ENCODE data around the gene TTBK1. TPM values are rescaled to one million over a fixed set of nuclear protein-coding genes. Genes with fewer than 3 reads are reported as not detected.

The TTBK1 gene
- total RNA-seq, 1 donor from 2014 or later, result 0.09 TPM

DNA sequence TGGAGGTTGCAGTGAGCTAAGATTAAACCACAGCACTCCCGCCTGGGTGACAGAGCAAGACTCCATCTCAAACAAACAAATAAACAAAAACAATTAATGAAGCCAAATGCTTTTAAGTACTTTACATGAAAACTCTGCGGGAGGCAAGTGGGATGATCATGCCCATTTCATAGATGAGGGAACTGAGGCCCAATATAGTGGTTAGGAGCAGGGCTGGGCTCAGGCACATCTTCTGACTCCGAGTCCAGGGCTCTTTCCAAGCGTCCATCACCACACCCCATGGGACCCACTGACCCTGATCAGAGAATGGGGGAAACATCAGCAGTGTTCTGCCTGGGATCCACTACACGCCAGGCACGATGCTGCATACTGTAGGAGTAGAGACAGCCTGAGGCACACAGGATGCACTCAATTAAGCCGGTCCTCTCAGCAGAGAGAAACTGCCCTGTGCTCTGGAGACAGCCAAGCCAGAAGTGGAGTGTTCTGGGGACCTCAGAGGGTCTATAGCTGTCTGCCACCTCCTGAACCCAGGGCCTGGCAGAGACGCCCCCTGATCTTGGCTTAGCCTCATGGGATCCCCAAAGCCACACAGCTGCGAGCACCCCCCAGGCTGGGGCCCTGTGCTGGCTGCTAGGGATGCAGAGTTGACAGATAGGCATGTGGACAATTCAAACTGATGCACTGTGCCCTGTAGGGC is 13.5 kb downstream of the TTBK1 start:
- no peak for ATAC-seq
- H3K27ac ChIP-seq, result no peak overlapping the region
- H3K4me1 ChIP-seq, result no peaks in the 10 kb centered on the region
- TF ChIP-seq, protein P1, sequence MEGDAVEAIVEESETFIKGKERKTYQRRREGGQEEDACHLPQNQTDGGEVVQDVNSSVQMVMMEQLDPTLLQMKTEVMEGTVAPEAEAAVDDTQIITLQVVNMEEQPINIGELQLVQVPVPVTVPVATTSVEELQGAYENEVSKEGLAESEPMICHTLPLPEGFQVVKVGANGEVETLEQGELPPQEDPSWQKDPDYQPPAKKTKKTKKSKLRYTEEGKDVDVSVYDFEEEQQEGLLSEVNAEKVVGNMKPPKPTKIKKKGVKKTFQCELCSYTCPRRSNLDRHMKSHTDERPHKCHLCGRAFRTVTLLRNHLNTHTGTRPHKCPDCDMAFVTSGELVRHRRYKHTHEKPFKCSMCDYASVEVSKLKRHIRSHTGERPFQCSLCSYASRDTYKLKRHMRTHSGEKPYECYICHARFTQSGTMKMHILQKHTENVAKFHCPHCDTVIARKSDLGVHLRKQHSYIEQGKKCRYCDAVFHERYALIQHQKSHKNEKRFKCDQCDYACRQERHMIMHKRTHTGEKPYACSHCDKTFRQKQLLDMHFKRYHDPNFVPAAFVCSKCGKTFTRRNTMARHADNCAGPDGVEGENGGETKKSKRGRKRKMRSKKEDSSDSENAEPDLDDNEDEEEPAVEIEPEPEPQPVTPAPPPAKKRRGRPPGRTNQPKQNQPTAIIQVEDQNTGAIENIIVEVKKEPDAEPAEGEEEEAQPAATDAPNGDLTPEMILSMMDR (IDR thresholded peaks at IDR 0.05), result no peak
- peaks cover 8% of the 10 kb centered on the region for H3K27me3 ChIP-seq (ENCODE audit: low read depth)
- intact Hi-C loops (cut with DNase I), result no loop called here
- H3K4me3 ChIP-seq, result no peak overlapping the region
- DNase-seq, result no peak
- H3K9me3 ChIP-seq, result no peaks in the 10 kb centered on the region
- no peaks in the 10 kb centered on the region for H3K36me3 ChIP-seq

DNA sequence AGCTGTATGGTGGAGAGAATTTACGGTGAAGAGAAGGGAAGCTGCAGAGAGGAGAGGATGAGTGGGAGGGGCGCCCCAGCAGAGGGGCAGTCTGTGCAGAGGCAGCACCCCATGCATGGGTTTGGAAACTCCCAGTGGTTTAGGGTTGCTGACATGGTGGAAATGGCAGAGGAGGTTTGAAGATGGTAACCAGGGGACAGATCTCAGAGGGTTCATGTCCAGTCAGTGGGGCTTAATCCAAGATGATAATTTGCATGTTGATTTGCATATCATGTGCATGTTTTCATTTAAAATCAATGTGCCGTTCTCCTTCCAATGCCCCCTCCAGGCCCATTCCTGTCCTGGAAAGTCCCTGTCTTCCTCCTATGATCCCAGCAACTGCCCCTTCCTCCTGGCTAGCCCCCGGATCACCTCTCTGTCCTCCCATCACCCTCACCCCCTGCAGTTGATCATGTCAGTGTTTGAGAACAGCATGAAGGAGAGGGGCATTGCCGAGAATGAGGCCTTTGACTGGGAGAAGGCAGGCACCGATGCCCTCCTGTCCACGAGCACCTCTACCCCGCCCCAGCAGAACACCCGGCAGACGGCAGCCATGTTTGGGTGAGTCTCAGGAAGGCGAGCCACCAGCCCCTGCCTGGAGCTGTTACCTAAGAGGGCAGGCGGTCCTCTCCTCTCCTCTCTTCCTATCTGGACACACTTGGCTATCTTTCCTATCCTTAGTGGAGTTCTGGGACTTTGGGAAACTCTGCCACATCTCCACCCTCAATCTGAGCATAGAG is 14.3 kb downstream of the TTBK1 start:
- Histone ChIP-seq H3K36me3 (no peaks in the 10 kb centered on the region), H3K9me3 (no peaks in the 10 kb centered on the region), H3K27me3 (ENCODE audit: low read depth) (peaks cover 5% of the 10 kb centered on the region), H3K4me3 (no peak overlapping the region), H3K27ac (no peak overlapping the region), H3K4me1 (no peaks in the 10 kb centered on the region)
- DNase-seq (no peak), ATAC-seq (no peak)
- TF ChIP-seq, protein P1 (IDR thresholded peaks at IDR 0.05), result no peak
- intact Hi-C loops (cut with DNase I), result no loop called here

DNA sequence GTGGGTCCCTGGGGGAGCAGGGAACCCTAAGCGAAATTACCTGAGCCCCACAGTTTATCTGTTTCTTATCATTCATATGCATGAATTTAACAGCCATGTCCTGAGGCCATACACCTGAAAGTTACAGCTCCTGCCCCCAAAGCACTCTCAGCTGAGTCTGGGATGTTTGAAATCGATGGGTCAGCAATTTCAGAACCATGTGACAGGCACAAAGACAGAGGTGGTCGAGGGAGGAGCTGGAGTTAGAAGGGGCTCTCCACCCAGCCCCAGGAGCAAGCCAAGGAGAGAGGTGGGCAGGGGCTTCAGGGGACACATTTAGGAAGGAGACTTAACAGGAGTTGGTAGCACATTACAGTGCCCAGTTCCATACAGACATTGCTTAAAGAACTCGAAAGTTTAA is 14.9 kb downstream of the TTBK1 start:
- DNase-seq (no peak), ATAC-seq (no peak)
- Histone ChIP-seq H3K9me3 (no peaks in the 10 kb centered on the region), H3K27me3 (ENCODE audit: low read depth) (no peaks in the 10 kb centered on the region), H3K27ac (no peak overlapping the region), H3K4me1 (no peaks in the 10 kb centered on the region), H3K36me3 (no peaks in the 10 kb centered on the region), H3K4me3 (no peak overlapping the region)
- TF ChIP-seq, protein P1 (IDR thresholded peaks at IDR 0.05), result no peak
- intact Hi-C loops (cut with DNase I), result no loop called here

DNA sequence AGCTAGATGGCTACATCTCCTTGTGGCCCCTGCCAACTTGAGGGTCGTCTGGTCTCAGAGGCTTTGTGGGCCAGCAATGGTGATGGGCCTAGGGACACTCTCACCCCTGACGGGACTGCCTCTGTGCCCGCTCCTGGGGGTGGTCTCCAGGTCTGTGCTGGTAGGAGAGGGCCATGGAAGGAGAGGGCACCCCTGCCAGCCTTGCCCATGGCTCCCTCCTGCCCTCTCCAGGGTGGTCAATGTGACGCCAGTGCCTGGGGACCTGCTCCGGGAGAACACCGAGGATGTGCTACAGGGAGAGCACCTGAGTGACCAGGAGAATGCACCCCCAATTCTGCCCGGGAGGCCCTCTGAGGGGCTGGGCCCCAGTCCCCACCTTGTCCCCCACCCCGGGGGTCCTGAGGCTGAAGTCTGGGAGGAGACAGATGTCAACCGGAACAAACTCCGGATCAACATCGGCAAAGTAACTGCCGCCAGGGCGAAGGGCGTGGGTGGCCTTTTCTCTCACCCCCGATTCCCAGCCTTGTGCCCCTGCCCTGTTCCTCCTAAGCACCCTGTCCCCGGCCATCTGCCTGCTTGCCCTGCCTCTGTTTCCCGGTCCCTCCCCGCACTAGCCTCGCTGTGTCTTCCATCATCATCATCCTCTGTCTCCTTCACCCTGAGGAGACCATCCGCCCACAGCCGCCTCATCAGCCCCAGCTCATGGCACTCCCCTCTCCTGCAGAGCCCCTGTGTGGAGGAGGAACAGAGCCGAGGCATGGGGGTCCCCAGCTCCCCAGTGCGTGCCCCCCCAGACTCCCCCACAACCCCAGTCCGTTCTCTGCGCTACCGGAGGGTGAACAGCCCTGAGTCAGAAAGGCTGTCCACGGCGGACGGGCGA is 15.8 kb downstream of the TTBK1 start:
- TF ChIP-seq, protein P1 (IDR thresholded peaks at IDR 0.05), result no peak
- H3K4me1 ChIP-seq, result no peaks in the 10 kb centered on the region
- H3K9me3 ChIP-seq, result no peaks in the 10 kb centered on the region
- no peak overlapping the region for H3K4me3 ChIP-seq
- no peaks in the 10 kb centered on the region for H3K27me3 ChIP-seq (ENCODE audit: low read depth)
- DNase-seq (no peak), ATAC-seq (no peak)
- intact Hi-C loops (cut with DNase I), result no loop called here
- no peak overlapping the region for H3K27ac ChIP-seq
- H3K36me3 ChIP-seq, result no peaks in the 10 kb centered on the region

DNA sequence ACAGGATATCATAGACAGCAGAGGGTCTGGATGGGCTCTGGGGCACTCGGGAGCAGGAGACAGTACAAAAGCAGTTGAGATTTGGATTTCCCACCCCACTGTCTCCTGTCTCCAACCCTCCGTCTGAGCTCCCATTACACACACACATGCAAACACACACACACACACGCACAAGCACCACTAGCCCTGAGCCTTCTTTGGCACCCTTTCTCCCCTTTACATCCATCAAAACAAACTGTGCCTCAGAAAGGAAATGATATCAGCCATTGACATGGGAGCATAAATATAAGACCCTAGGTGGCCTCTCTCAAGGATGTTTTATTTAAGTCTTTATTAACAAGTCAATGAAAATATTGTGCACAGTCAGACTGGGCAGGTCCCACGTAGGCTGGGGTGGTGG is 17.5 kb downstream of the TTBK1 start:
- H3K4me1 ChIP-seq, result no peaks in the 10 kb centered on the region
- TF ChIP-seq, protein P1 (IDR thresholded peaks at IDR 0.05), result no peak
- H3K4me3 ChIP-seq, result no peak overlapping the region
- intact Hi-C loops (cut with DNase I), result no loop called here
- no peak for ATAC-seq
- no peaks in the 10 kb centered on the region for H3K36me3 ChIP-seq
- no peaks in the 10 kb centered on the region for H3K9me3 ChIP-seq
- no peak overlapping the region for H3K27ac ChIP-seq
- no peak for DNase-seq
- H3K27me3 ChIP-seq (ENCODE audit: low read depth), result no peaks in the 10 kb centered on the region
